DND-41 (cell line): ENCODE data around the gene NANOS2.

Experiments used
- CTCF ChIP-seq: IDR thresholded peaks from 2 replicates; pipeline ENCODE4 v1.5.1; 2012; ENCODE audit warnings: borderline replicate concordance, low read length, moderate library complexity, mild to moderate bottlenecking; ENCODE audit not compliant: poor library complexity, severe bottlenecking; ENCODE audit errors: extremely low read depth
- EZH2 ChIP-seq: IDR thresholded peaks from 3 replicates; pipeline ENCODE4 v1.6.1; 2012; ENCODE audit warnings: borderline replicate concordance, low read depth, mild to moderate bottlenecking, moderate library complexity, low read length, inconsistent platforms; ENCODE audit not compliant: severe bottlenecking

- TF ChIP-seq CTCF (no peak), EZH2 (no peak)
Measured at GRCh38 chr19:45876411-45877197, 38.0 kb downstream of the NANOS2 start.
